Suprapubic skin (tissue), 3 donors: ENCODE results near the gene CENPE.
A peak's percentile ranks its signal among the peaks of the same experiment; 100 is the strongest.

Experiments
- POLR2A ChIP-seq, 2 donors: fragments of 450-650 bp; IDR thresholded peaks; one replicate each; pipeline ENCODE4 v1.6.1; 2017; ENCODE audit warnings: antibody characterized with exemption in 2 of 2, mild to moderate bottlenecking in 2 of 2, moderate library complexity in 2 of 2
- TF ChIP-seq, protein P1 (sequence below), 2 donors: fragments of 200-600 bp in 1 of 2; fragments of 450-650 bp in 1 of 2; sonication (generic) in 1 of 2; IDR thresholded peaks; one replicate each; pipeline ENCODE4 v1.5.1; 2016 to 2019; ENCODE audit warnings: antibody characterized with exemption in 2 of 2, mild to moderate bottlenecking in 1 of 2, moderate library complexity in 1 of 2

DNA sequence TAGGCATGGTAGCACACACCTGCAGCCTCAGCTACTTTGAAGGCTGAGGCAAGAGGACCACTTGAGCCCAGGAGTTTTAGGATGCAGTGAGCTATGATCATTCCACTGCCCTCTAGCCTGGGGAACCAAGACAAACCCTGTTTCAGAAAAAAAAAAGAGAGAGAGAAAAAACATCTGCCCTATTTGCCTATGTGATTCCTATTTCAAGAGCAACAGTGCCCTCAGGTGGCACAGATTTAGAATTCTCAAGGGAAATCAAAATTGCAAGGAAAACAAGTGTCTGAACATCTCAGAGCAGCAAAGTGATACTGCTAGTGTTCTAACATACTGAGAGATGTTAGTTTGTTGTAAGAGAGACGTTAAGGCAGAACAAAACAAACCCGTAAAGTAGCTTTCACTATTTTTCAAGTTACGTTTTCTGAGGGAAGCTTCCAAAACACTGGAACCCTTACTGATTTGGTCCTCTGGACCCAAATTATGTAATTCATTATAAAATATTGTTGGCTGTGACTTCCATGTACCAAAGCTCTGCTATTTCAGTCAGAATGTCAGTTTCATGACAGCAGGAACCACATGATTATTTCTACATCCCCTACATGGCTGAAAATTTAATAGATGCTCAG lies 106.4 kb downstream of the CENPE start:
- TF ChIP-seq, protein P1, sequence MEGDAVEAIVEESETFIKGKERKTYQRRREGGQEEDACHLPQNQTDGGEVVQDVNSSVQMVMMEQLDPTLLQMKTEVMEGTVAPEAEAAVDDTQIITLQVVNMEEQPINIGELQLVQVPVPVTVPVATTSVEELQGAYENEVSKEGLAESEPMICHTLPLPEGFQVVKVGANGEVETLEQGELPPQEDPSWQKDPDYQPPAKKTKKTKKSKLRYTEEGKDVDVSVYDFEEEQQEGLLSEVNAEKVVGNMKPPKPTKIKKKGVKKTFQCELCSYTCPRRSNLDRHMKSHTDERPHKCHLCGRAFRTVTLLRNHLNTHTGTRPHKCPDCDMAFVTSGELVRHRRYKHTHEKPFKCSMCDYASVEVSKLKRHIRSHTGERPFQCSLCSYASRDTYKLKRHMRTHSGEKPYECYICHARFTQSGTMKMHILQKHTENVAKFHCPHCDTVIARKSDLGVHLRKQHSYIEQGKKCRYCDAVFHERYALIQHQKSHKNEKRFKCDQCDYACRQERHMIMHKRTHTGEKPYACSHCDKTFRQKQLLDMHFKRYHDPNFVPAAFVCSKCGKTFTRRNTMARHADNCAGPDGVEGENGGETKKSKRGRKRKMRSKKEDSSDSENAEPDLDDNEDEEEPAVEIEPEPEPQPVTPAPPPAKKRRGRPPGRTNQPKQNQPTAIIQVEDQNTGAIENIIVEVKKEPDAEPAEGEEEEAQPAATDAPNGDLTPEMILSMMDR (IDR thresholded peaks at IDR 0.05) = peak in 1 of 2 donors; percentile 16
- TF ChIP-seq POLR2A (IDR thresholded peaks at IDR 0.05) = no peak
